GM10847 (cell line): ENCODE measurements around the gene TK2.

Experiments
- POLR2A ChIP-seq: IDR thresholded peaks from 2 replicates; pipeline ENCODE4 v1.6.1; 2011; ENCODE audit not compliant: insufficient read length; ENCODE audit errors: extremely low read depth

The TK2 gene

DNA sequence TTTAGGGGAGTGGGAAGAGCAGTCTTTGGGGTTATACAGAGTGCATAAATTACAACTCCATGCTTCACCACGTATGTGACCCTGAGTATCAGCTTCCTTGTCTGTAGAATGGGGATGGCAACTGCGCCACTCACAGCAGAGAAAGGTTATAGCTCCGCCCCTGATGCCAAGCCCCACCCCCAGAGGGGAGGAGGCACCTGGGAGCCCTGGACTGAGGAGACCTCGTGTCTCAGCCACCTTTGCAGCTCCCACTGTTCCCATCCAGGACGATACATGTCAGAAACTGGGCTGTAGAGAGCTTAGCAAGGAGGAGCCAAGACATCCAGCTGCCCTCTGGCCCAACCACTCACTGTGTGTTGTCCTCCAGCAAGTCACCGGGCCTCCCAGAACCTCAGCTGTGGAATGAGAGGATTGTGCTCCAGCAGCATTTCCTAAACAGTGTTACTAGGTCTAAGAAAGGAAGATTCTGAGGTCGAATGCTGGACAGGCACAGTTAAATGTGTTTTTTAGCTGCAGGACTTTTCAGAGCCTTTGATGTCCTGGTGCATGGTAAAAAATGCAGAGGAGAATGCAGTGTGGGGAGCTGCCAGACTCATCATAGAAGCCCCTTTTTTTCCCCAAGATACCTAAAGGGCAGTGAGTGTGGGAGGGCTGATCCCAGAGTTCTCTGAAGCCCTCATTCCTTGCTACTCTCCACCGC is 73.4 kb downstream of the TK2 start:
- TF ChIP-seq POLR2A, result no peak

DNA sequence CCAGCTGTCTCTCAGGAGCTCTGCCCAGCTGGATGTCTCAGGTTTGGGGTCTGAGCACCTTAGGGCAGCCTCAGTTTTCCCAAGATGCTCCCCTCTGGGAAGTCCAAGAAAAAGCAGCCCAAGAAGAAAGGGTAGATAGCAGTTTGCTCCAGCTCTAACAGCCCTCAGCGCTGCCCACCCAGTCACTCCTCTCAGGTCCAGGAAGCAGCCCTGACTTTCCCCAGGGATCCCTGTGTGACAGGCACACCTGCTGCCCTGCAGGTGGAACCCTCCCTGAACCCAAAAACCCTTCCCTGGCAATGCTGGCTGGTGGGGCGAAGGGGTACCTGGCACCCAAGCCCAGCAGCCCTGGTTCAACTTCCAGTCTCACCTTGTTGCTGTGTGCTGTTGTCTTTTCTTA is 74.7 kb downstream of the TK2 start:
- TF ChIP-seq POLR2A, result no peak

DNA sequence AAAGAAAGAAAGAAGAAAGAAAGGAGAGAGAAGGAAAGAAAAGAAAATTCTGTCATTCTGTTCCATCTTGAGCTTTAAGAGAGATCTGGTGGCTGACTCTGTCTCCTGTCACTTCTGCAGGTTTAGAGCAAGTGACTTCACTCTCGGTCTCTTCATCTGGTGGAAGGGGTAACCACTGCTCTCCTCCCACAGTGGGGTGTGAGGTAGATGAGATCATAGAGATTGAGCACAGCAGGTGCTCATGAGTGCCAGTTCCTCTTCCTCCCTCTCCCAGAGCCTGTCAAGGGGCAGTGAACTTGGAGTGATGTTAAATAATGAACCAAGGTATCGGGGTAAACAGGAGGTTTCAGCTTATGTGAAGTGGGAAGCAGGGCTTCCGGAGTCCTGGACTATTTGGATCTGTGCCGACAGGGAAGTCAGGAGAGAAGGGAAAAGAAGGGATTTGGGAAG is 75.1 kb downstream of the TK2 start:
- TF ChIP-seq POLR2A, result no peak

DNA sequence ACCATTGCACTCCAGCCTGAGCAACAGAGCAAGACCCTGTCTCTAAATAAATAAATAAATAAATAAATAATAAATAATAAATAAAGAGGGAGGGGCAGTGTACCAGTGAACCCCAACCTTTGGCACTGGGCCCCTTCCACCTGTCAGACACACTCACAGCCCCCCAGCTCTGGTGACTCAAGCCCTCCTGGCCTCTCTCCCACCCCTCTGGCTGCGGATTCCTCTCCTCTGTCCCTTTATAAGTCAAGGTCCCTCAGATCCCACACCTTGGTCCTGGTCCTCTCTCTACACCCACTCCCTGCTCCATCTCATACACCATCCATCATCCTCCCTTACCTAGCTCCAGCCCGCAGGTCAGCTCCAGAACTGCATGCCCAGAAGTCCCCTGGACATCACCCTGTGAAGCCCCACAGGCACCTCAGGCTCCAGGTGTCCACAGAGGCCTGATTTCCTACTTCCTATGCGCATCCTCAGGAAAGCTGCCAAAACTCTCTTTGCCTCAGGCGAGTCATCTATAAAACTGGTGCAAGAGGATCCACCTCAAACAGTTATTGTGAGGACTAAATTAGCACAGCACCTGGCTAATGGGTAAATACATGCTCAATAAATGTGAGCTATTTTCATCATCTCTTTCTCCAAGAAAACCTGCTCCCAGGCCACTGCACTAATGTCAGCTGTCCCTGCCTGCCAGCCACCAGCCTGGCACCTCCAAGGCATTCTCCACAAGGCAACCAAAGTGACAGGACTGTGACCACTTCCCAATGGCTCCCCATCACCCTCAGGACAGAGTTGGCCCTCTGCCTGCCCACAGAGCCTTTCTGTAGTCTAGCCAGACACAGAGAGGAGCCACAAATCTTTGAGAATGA is 76.0 kb downstream of the TK2 start:
- TF ChIP-seq POLR2A, result no peak

DNA sequence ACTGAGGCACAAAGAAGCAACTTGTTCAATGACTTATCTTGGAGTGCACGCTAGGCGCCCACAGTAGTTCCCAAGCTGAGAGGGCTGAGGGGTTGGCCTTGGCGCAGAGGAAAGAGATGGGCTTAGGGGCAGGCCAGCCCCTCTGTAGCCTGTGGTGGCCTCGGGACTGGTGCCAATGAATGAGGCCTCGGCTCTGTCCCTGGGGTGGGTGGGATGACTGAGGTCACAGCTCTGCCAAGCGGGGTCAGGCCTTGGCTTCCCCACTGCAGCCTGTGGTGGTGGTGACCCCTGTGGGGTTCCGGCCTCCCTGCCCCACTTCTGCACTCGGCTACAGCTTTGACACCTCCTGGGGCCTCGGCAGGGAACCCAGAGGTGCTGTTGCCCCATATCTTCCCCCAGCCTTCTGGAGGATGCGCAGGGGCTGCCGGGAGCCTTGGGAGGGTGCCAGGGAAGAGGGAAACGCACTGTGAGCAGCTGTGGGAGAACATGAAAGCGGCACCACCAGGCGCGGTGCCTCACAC is 76.8 kb downstream of the TK2 start:
- TF ChIP-seq POLR2A, result no peak

DNA sequence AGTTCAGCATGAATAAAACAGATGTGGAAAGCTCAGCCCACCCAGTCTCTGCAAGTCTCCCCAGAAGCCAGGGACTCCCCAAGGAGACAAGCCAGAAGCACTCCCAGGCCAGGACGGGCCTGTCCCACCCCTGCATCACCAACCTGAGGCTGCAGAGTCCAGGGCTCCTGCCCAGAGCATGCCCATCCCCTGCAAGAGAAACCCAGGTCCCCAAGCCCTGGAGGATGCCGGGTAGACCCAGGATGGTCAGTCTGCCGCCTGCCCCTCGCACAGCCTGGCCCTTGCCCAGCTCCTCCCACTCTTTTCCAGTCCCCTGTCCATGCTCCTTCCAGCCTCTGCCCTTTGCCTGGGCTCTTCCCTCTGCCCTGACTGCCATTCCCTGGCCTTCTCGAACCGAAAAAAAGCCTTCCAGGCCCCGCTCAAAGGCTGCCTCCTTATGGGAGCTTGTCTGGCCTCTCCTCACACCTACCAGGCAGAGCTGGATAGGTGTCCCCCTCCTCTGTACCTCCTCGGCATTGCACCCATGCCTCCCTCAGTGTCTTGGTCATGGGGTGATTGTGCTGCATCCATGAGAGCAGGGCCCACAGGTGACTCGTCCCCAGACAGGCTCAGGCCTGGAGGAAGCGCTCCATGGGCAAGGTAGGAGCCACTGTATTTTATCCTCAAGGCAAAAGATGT is 78.1 kb downstream of the TK2 start:
- TF ChIP-seq POLR2A, result no peak

DNA sequence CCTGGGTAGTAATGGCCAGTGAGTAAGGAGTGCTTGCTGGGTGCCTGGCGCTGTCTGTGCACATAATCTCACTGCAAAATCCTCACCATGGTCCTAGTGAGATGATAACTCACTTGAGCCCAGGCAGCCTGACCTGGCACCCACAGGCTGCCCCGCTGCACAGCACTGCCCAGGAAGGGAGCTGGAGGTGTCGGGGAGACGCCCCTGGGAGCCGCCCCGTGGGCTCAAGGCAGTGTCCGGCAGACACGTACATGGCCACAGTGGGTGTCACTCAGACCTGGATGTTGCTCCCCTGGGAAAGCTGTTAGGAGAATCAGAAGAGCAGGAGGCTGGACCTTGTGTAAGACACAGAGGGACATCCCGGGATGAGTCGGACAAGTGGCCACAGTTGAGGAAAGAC is 78.7 kb downstream of the TK2 start:
- TF ChIP-seq POLR2A, result no peak

DNA sequence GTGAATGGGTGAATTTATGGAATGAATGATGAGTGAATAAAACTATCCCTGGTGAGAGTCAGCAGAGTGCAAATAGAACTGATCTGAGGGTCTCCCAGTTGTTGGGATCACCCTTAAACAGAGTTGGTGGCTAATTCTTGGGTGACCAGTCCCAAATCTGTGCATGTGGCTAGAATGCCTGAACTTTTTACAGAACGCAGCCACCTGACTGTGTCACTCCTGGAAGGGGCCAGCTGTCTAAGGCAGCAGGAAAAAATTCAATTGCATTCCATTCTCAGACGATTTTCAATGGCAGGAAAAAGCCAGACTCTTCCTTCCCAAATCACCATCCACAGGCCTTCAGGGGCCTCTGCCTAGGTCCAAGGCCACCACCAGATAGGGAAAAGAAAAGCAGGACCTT is 79.4 kb downstream of the TK2 start:
- no peak for TF ChIP-seq POLR2A

DNA sequence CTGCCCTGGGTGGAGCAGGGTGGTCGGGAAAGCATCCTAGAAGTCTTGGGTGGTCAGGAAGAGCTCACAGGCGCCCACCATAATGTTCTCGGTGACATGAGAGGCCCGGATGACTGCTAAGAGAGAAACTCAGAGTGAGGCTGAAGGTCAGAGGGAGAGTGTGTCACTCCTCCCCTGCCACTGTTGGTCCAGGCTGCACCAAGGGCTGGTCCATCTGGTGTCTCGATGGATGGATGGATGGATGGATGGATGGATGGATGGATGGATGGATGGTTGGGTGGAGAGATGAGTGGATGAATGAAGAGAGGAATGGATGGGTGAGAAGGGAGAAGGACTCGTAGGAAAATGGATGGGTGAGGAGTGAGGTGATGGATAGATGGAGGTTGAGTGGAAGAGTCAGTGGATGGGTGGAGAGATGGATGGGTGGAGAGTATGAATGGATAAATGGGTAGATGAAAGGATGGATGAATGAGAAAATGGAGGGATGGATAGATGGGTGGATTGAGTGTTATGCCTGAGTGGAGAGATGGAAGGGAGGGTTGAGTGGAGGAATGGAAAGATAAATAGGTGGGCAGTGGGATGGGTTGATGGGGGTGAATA is 79.9 kb downstream of the TK2 start:
- TF ChIP-seq POLR2A, result no peak

DNA sequence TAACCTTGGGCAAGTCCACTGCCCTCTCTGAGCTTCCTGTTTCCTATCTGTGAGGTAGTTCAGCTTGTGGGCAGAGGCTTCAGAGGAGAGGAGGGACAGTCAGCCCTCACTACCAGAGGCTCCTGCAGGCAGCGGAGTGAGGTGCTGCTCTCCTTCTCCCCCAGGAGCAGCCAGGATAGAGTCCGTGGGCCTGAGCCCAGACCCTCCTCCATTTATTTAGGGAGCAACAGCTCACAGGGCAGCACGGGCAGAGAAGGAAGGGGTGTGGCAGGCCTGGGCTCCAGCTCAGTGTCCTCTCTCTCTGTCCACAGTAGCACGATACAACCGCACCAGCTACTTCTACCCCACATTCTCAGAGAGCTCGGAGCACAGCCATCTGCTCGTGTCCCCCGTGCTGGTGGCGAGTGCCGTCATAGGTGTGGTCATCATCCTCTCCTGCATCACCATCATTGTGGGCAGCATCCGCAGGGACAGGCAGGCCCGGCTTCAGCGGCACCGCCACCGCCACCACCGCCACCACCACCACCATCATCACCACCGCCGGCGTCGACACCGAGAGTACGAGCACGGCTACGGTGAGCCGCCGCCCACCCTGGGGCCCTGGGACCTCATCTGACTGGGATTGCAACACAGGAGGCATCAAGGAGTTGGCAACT is 80.5 kb downstream of the TK2 start:
- TF ChIP-seq POLR2A, result no peak

DNA sequence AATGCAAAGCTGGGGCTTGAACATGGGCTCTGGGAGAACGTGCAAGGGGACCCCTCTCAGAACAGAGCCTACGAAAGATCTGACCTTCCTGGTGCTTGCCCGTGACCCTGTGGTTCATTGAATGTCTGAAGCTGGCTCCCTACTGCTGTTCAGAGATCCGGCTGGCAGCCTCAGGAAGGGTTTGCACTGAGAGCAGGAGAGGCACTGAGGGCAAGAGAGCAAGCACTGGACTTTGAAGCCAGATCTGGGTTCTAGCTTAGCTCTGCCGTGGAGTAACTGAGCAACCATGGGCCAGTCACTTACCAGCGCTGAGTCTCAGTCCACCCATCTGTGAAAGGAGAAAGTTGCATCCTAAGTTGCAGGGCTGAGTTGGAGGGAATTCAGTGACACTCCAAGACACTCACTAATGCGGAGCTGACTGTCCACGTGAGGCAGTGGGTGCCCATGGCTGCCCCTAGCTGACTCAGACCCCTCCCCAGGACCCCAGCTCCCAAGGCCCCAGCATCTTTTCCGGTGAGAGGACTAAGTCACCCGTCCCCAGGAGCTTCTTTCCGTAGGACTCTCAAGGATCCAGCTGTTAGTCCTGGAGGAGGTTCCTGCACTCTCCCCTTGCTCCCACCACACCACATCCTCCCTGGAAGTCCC is 81.5 kb downstream of the TK2 start:
- no peak for TF ChIP-seq POLR2A

DNA sequence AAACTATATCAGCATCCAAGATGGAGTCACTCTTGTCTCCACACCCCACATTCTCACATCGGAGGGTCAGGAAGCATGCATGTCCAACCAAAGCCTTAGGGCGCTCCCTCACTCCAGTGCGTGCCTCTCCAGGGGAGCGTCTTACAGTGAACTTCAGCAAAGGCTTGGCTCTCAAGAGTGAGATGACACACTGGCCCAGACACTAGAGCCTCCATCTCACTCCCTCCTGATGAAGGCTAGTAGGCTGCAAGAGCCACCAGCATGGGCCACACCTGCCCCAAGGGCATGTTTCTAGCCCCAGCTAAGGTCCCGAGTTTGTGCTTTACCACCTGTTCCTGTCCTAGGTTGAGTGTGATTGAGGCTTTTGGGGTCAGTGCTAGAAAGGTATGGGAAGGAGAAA is 82.3 kb downstream of the TK2 start:
- TF ChIP-seq POLR2A, result no peak

DNA sequence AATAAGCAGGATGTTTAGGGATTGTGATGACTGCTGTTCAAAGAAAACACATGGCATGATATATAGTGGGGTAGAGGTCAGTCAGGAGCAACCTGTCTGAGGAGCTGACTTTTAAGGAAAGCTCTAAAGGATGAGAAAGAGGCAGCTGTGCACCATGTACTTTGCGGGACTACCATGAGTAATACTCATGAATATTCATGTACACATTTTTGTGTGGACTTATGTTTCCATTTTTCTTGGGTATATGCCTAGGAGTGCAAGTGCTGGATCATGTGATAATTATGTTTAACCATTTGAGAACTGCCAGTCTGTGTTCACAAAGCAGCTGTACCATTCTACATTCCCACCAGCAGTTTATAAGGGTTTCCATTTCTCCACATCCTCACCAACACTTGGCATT is 87.0 kb downstream of the TK2 start:
- no peak for TF ChIP-seq POLR2A

DNA sequence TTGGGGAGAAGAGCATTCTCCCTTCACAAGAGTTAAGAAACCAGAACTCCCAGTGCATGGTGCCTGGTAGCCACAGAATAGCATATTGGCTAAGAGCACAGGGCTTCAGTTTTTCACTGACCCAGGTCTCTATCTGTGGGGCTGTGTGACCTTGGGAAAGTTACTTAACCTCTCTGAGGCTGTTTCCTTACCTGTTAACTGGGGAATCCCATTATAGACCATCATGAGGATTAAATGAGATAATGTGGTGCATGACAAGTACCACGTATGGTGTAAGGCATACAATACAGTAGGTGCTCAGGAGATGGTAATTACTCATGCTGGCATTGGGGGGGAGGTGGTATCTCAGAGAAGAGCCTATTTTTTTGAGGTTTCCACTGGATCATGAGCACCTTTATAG is 89.2 kb downstream of the TK2 start:
- TF ChIP-seq POLR2A, result no peak
